Measurements from ENCODE around the gene LRFN2. TPM values are rescaled to one million over a fixed set of nuclear protein-coding genes. Genes with fewer than 3 reads are reported as not detected.

Gene LRFN2
- total RNA-seq, 4 donors from 2014 or later, result 0.83 TPM; not detected in 3

DNA sequence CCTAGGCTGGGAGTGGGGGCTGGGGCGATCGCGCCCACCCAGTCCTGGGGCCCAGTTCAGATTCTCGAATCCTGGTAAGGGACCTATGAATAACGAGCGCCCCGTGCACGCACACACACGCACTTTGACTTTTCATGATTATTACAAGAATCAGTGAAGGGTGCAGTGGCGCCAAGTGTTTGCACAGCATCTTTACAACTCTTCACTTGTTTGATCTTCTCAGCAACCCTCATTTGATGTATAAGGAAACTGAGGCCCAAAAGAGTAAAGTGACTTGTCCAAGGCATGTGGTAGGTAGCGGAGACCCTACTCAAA lies 863 bp upstream of the LRFN2 start:
- Histone ChIP-seq H3K36me3 (no peaks in the 10 kb centered on the region), H3K9me3 (no peaks in the 10 kb centered on the region), H3K27me3 (no peaks in the 10 kb centered on the region), H3K4me1 (peaks cover 0 to 19% (median 2%) of the 10 kb centered on the region in 4 donors), H3K27ac (no peak overlapping the region), H3K4me3 (peak overlapping the region; percentile 15 to 61 (median 37))
- DNase-seq, result no peak
- TF ChIP-seq, protein P1, sequence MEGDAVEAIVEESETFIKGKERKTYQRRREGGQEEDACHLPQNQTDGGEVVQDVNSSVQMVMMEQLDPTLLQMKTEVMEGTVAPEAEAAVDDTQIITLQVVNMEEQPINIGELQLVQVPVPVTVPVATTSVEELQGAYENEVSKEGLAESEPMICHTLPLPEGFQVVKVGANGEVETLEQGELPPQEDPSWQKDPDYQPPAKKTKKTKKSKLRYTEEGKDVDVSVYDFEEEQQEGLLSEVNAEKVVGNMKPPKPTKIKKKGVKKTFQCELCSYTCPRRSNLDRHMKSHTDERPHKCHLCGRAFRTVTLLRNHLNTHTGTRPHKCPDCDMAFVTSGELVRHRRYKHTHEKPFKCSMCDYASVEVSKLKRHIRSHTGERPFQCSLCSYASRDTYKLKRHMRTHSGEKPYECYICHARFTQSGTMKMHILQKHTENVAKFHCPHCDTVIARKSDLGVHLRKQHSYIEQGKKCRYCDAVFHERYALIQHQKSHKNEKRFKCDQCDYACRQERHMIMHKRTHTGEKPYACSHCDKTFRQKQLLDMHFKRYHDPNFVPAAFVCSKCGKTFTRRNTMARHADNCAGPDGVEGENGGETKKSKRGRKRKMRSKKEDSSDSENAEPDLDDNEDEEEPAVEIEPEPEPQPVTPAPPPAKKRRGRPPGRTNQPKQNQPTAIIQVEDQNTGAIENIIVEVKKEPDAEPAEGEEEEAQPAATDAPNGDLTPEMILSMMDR (IDR thresholded peaks at IDR 0.05), result peak in 1 of 6 experiments; percentile 2
- TF ChIP-seq POLR2A (IDR thresholded peaks at IDR 0.05), result no peak

- H3K4me3 ChIP-seq, result peak overlapping the region in 2 of 4 donors; percentile 49 to 61
- peaks cover 0 to 19% (median 2%) of the 10 kb centered on the region in 4 donors for H3K4me1 ChIP-seq
- H3K27ac ChIP-seq, result no peak overlapping the region
- H3K9me3 ChIP-seq, result no peaks in the 10 kb centered on the region
- no peak for DNase-seq
- H3K27me3 ChIP-seq, result no peaks in the 10 kb centered on the region
- no peaks in the 10 kb centered on the region for H3K36me3 ChIP-seq
- TF ChIP-seq, protein P1 (IDR thresholded peaks at IDR 0.05), result no peak
- TF ChIP-seq POLR2A (IDR thresholded peaks at IDR 0.05), result no peak
Measured at GRCh38 chr6:40586369-40587201, 579 bp downstream of the LRFN2 start.

DNA sequence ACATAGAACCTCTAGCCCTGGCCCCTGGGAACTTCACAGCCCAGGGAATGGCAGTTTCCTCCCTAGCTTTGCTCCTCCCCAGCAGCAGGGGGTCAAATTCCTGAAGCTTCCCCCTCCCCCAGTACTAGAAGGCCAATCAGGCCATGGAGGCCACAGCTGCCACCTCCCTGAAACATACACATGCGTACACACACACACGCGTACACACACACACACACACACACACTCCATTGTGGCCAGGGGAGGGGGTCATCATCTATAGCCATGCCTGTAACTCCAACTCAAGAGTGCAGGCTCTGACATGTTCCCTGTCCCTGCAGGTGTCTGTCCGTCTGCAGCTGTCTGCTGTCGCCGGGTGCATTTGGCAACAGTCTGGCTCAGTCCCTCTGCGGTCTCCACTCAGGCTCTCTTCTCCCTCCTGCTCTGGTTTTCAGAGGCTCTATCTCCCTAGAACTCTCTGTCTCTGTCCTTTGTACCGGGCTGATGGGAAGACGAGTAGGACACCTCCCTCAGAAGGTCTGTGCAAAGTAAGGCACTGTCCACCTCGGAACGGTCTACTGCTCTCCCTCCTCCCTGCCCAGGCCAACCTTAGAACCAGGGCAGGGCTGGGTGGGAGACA lies 1.4 kb downstream of the LRFN2 start:
- Histone ChIP-seq H3K4me1 (peaks cover 0 to 19% (median 2%) of the 10 kb centered on the region in 4 donors), H3K9me3 (no peaks in the 10 kb centered on the region), H3K27ac (no peak overlapping the region), H3K36me3 (no peaks in the 10 kb centered on the region), H3K27me3 (no peaks in the 10 kb centered on the region), H3K4me3 (no peak overlapping the region)
- DNase-seq, result no peak
- no peak for TF ChIP-seq POLR2A (IDR thresholded peaks at IDR 0.05)
- TF ChIP-seq, protein P1 (IDR thresholded peaks at IDR 0.05), result no peak

DNA sequence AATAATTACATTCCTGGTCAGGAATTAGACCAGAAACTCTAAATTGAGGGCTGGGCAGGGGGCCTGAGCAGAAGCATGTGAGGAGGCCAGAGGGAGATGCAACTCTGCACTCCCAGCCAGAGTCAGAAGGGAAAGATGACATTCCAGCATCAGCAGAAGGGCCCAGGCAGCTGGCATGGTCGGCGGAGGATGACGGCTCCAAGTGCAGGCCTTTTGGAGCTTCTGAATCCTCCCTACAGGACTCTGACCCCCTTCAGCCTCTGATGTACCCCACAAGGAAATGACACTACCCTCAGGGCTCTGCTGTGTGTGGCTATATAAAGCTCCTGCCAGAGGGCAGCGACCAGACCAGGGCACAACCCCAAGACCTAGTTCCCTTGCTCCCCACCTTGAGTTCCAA lies 1.9 kb downstream of the LRFN2 start:
- Histone ChIP-seq H3K4me3 (no peak overlapping the region), H3K27ac (no peak overlapping the region), H3K36me3 (no peaks in the 10 kb centered on the region), H3K27me3 (no peaks in the 10 kb centered on the region), H3K4me1 (peaks cover 0 to 19% (median 2%) of the 10 kb centered on the region in 4 donors), H3K9me3 (no peaks in the 10 kb centered on the region)
- DNase-seq, result no peak
- TF ChIP-seq POLR2A (IDR thresholded peaks at IDR 0.05), result no peak
- TF ChIP-seq, protein P1 (IDR thresholded peaks at IDR 0.05), result no peak

GRCh38 chr6:40584741-40585140 lies 2.4 kb downstream of the LRFN2 start:
- TF ChIP-seq, protein P1 (IDR thresholded peaks at IDR 0.05), result no peak
- H3K27ac ChIP-seq, result no peak overlapping the region
- no peak overlapping the region for H3K4me3 ChIP-seq
- H3K4me1 ChIP-seq, result peaks cover 0 to 19% (median 2%) of the 10 kb centered on the region in 4 donors
- H3K9me3 ChIP-seq, result no peaks in the 10 kb centered on the region
- H3K27me3 ChIP-seq, result no peaks in the 10 kb centered on the region
- no peaks in the 10 kb centered on the region for H3K36me3 ChIP-seq
- no peak for DNase-seq
